Caki2 (cell line): ENCODE results near the gene ADI1. TPM values are rescaled to one million over a fixed set of nuclear protein-coding genes. Genes with fewer than 3 reads are reported as not detected.

Experiments used
- total RNA-seq: library from RNA; depleted of rRNA; stranded (reverse); fragments of >200 nt; shearing (Covaris generic); gene quantifications from 2 replicates; pipeline ENCODE4 v1.2.3, GENCODE V29; 2014; ENCODE audit warnings: low replicate concordance; rRNA removed

ADI1 gene
- total RNA-seq, 1 experiment from 2014 or later = 54.8 TPM

Other genes with a start within 250 kb of the ADI1 start
- gene EIPR1, start 141.7 kb downstream of the ADI1 start, total RNA-seq = 77.2 and 92.6 TPM in 2 replicates
- gene TRAPPC12, start 139.8 kb downstream of the ADI1 start, total RNA-seq = 40.7 and 76.8 TPM in 2 replicates
- 23.5 and 27.9 TPM in 2 replicates for gene RNASEH1, start 38.8 kb upstream of the ADI1 start, total RNA-seq
- gene RPS7, start 55.7 kb upstream of the ADI1 start, total RNA-seq = 2,706 and 2,991 TPM in 2 replicates
- 5.2 TPM in 1 of 2 replicates, not detected in the other for gene COLEC11, start 75.6 kb upstream of the ADI1 start, total RNA-seq
- gene ALLC, start 138.7 kb upstream of the ADI1 start, total RNA-seq = not detected in 2 replicates
- gene DCDC2C, start 184.0 kb upstream of the ADI1 start, total RNA-seq = not detected in 2 replicates